Measurements from ENCODE around the gene HOPX. TPM values are rescaled to one million over a fixed set of nuclear protein-coding genes. Genes with fewer than 3 reads are reported as not detected.

The HOPX gene
- total and polyA plus RNA-seq, 2 of the 8 experiments (the other 6 are each of a cell fraction or from before 2014, with no cell fraction given), result not detected

GRCh38 chr4:56626963-56627362 is 54.1 kb downstream of the HOPX start:
- 85% methylated on average over 2 of the region's 2 CpGs; no CpG with 5 or more reads in 1 of the 2 experiments for WGBS, 2 experiments (ENCODE audit: extremely low coverage in 1 of 2, insufficient coverage in 1 of 2, insufficient read length in 1 of 2, insufficient replicate concordance in 2 of 2, low coverage in 1 of 2, low lambda C conversion rate in 2 of 2, missing lambda C conversion rate in 1 of 2)
- no peak overlapping the region for H4K5ac ChIP-seq (ENCODE audit: insufficient read length, low read depth, low read length)

More at GRCh38 chr4:56626963-56627362, 54.1 kb downstream of the HOPX start:
- H3K4me2 ChIP-seq (ENCODE audit: insufficient read depth in 1 of 2, low read depth in 2 of 2, low read length in 2 of 2), result no peak overlapping the region
- H2AK5ac ChIP-seq (ENCODE audit: low read depth, low read length), result no peak overlapping the region
- no peak overlapping the region for H2BK5ac ChIP-seq (ENCODE audit: low read depth, low read length)
- no peak overlapping the region for H3K18ac ChIP-seq (ENCODE audit: extremely low read depth, low read length)
- H3K14ac ChIP-seq (ENCODE audit: insufficient read length), result no peak overlapping the region
- H3K27ac ChIP-seq (ENCODE audit: low read depth, low read length), result no peak overlapping the region
- CTCF ChIA-PET (ENCODE audit: partially characterized antibody), result interaction anchor here (1.5 to 2.0 kb wide), 2 partner anchors 14 to 28 kb away, joined by 5 to 7 read pairs; no protein-coding TSS in a partner anchor
- H3K36me3 ChIP-seq (ENCODE audit: control insufficient read depth in 2 of 4, insufficient read depth in 4 of 4, low read length in 3 of 4), result no peaks in the 10 kb centered on the region
- POLR2A ChIA-PET (ENCODE audit: partially characterized antibody), result no interaction called here
- H3K9ac ChIP-seq (replicated peaks in 1 of 4; ENCODE audit: extremely low read depth in 1 of 4, low read depth in 3 of 4, low read length in 3 of 4), result no peak overlapping the region
- H2BK20ac ChIP-seq (ENCODE audit: low read length), result no peak overlapping the region
- H3K23me2 ChIP-seq (ENCODE audit: low read depth, low read length), result no peaks in the 10 kb centered on the region
- no peaks in the 10 kb centered on the region for H3K4me1 ChIP-seq (replicated peaks in 1 of 4; ENCODE audit: control insufficient read depth in 3 of 4, insufficient read depth in 4 of 4, low read length in 3 of 4)
- TF ChIP-seq CBX5 (IDR thresholded peaks at IDR 0.05; ENCODE audit: low read depth, low read length), result no peak
- TF ChIP-seq MAFK (IDR thresholded peaks at IDR 0.05; ENCODE audit: low read depth, low read length), result no peak
- TF ChIP-seq POLR2A (IDR thresholded peaks at IDR 0.05; ENCODE audit: control extremely low read depth in 1 of 2, low read depth in 2 of 2, low read length in 2 of 2), result no peak
- TF ChIP-seq RAD21 (IDR thresholded peaks at IDR 0.05 in 1 of 2, conservative IDR thresholded peaks at IDR 0.05 in 1 of 2; ENCODE audit: low read depth in 2 of 2, low read length in 2 of 2), result 0 out of 4 replicates have a peak, but pooled peaks have one; percentile 10 to 19
- no peak for TF ChIP-seq JUND (IDR thresholded peaks at IDR 0.05; ENCODE audit: low read length)
- no peak overlapping the region for H2BK12ac ChIP-seq (ENCODE audit: low read depth, low read length)
- no peak overlapping the region for H3K4ac ChIP-seq (replicated peaks; ENCODE audit: insufficient read length, low read depth, low read length)
- no peak overlapping the region for H4K8ac ChIP-seq (ENCODE audit: extremely low read depth, insufficient read depth, low read length)
- no peak overlapping the region for H3K56ac ChIP-seq (replicated peaks; ENCODE audit: insufficient read length, low read depth, low read length)
- no peak overlapping the region for H2BK15ac ChIP-seq (ENCODE audit: low read length)
- no peak overlapping the region for H2BK120ac ChIP-seq (replicated peaks; ENCODE audit: low read depth, low read length)
- H3K4me3 ChIP-seq (ENCODE audit: extremely low read depth in 1 of 4, insufficient read depth in 2 of 4, low read depth in 3 of 4, low read length in 4 of 4), result no peak overlapping the region
- no peak overlapping the region for H3K23ac ChIP-seq (ENCODE audit: insufficient read length)
- H4K91ac ChIP-seq (replicated peaks; ENCODE audit: insufficient read length, low read length), result no peak overlapping the region
- H3K9me3 ChIP-seq (ENCODE audit: insufficient read depth in 2 of 2, low read depth in 1 of 2, low read length in 1 of 2), result peaks cover 13 to 36% of the 10 kb centered on the region in 2 experiments
- DNase-seq (ENCODE audit: low read depth in 1 of 2, low spot score in 2 of 2), result no peak
- no peaks in the 10 kb centered on the region for H3K79me2 ChIP-seq (ENCODE audit: control insufficient read depth in 1 of 2, insufficient read depth in 2 of 2, low read length in 2 of 2)
- H3K79me1 ChIP-seq (ENCODE audit: low read depth, low read length), result no peaks in the 10 kb centered on the region
- no peaks in the 10 kb centered on the region; a peak in 1 of 7 replicates for H3K27me3 ChIP-seq (replicated peaks in 1 of 4; ENCODE audit: control insufficient read depth in 3 of 4, extremely low read depth in 1 of 4, insufficient read depth in 3 of 4, low read length in 3 of 4)
- FAIRE-seq, result no peak
- no peaks in the 10 kb centered on the region for H4K20me1 ChIP-seq (replicated peaks in 1 of 2; ENCODE audit: control insufficient read depth in 1 of 2, insufficient read depth in 2 of 2, low read length in 2 of 2)
- H2AFZ ChIP-seq (ENCODE audit: low read length), result no peak overlapping the region

Data from H1 (cell line).